Common myeloid progenitor, CD34-positive (primary cell): Measurements from ENCODE around the gene A3GALT2.

Experiments used
- CTCF ChIA-PET: fragments of 350-600 bp; sonication (Branson Sonifier 250); formaldehyde crosslinking; loops from one replicate; lab custom pipeline; 2021; ENCODE audit warnings: antibody characterized with exemption; lab: Charles Lee
- POLR2A ChIA-PET: fragments of 350-600 bp; sonication (Branson Sonifier 250); formaldehyde crosslinking; loops from one replicate; lab custom pipeline; 2021; ENCODE audit warnings: antibody characterized with exemption; lab: Charles Lee
- DNase-seq, 3 donors: peaks; one replicate each; pipeline versions ENCODE4 v3.0.0 to v3.0.0-alpha.2; 2013
- H3K27ac ChIP-seq, 2 experiments: 1 replicate in 1 of 2; 2 replicates in 1 of 2; pipeline ENCODE4 v1.7.0; 2013; ENCODE audit warnings: inconsistent platforms in 2 of 2, low read length in 2 of 2, mild to moderate bottlenecking in 2 of 2, low read depth in 1 of 2, moderate library complexity in 1 of 2; ENCODE audit not compliant: severe bottlenecking in 2 of 2, insufficient read depth in 1 of 2, poor library complexity in 1 of 2
- H3K27me3 ChIP-seq, 5 experiments: replicated peaks in 2 of 5; 1 replicate in 3 of 5; 2 replicates in 2 of 5; pipeline versions ENCODE4 v1.6.1 to v1.7.0; 2013; ENCODE audit warnings: low read length in 4 of 5, mild to moderate bottlenecking in 2 of 5, moderate library complexity in 2 of 5, inconsistent platforms in 1 of 5; ENCODE audit not compliant: insufficient read depth in 5 of 5, control insufficient read depth in 4 of 5
- H3K36me3 ChIP-seq, 4 experiments: 1 replicate in 2 of 4; 2 replicates in 2 of 4; pipeline versions ENCODE4 v1.6.1 to v1.7.0; 2013; ENCODE audit warnings: low read length in 3 of 4, control low read depth in 1 of 4, mild to moderate bottlenecking in 1 of 4; ENCODE audit not compliant: control insufficient read depth in 4 of 4, insufficient read depth in 4 of 4
- H3K4me1 ChIP-seq, 4 experiments: 1 replicate in 3 of 4; 2 replicates in 1 of 4; pipeline versions ENCODE4 v1.6.1 to v1.7.1; 2013; ENCODE audit warnings: low read length in 3 of 4, mild to moderate bottlenecking in 3 of 4, control low read depth in 1 of 4, inconsistent platforms in 1 of 4, moderate library complexity in 1 of 4; ENCODE audit not compliant: control insufficient read depth in 4 of 4, insufficient read depth in 4 of 4; ENCODE audit errors: control extremely low read depth in 1 of 4
- H3K4me3 ChIP-seq, 7 experiments: 1 replicate in 4 of 7; 2 replicates in 3 of 7; pipeline versions ENCODE4 v1.5.1 to v1.7.0; 2013; ENCODE audit warnings: mild to moderate bottlenecking in 7 of 7, low read length in 6 of 7, moderate library complexity in 6 of 7, inconsistent platforms in 2 of 7, low read depth in 2 of 7, control low read depth in 1 of 7; ENCODE audit not compliant: insufficient read depth in 4 of 7, control insufficient read depth in 1 of 7; ENCODE audit errors: extremely low read depth in 1 of 7
- H3K9me3 ChIP-seq, 5 experiments: 1 replicate in 4 of 5; 2 replicates in 1 of 5; pipeline versions ENCODE4 v1.6.1 to v1.7.1; 2013; ENCODE audit warnings: low read length in 4 of 5, mild to moderate bottlenecking in 2 of 5, inconsistent platforms in 1 of 5, low read depth in 1 of 5, moderate library complexity in 1 of 5; ENCODE audit not compliant: control insufficient read depth in 4 of 5, insufficient read depth in 2 of 5; ENCODE audit errors: control extremely low read depth in 1 of 5
- WGBS: methylation state at CpG from one replicate; pipeline ENCODE4 v1.1.5; 2013; ENCODE audit not compliant: insufficient coverage; 5-methylcytosine and 5-hydroxymethylcytosine counted together

The A3GALT2 gene

GRCh38 chr1:33271666-33272505, 49.0 kb downstream of the A3GALT2 start:
- peaks cover 0 to 2% (median 0%) of the 10 kb centered on the region in 4 experiments for H3K4me1 ChIP-seq
- peaks cover 9 to 61% (median 33%) of the 10 kb centered on the region in 4 experiments for H3K36me3 ChIP-seq
- POLR2A ChIA-PET = no interaction called here
- H3K27me3 ChIP-seq = no peaks in the 10 kb centered on the region
- 97% methylated on average over 10 of the region's 13 CpGs for WGBS
- CTCF ChIA-PET = interaction anchor here (1.0 to 1.4 kb wide), 2 partner anchors 24 to 36 kb away, joined by 3 to 4 read pairs; no protein-coding TSS in a partner anchor
- no peak overlapping the region for H3K4me3 ChIP-seq
- DNase-seq = no peak
- no peak overlapping the region for H3K27ac ChIP-seq
- H3K9me3 ChIP-seq = no peaks in the 10 kb centered on the region

DNA sequence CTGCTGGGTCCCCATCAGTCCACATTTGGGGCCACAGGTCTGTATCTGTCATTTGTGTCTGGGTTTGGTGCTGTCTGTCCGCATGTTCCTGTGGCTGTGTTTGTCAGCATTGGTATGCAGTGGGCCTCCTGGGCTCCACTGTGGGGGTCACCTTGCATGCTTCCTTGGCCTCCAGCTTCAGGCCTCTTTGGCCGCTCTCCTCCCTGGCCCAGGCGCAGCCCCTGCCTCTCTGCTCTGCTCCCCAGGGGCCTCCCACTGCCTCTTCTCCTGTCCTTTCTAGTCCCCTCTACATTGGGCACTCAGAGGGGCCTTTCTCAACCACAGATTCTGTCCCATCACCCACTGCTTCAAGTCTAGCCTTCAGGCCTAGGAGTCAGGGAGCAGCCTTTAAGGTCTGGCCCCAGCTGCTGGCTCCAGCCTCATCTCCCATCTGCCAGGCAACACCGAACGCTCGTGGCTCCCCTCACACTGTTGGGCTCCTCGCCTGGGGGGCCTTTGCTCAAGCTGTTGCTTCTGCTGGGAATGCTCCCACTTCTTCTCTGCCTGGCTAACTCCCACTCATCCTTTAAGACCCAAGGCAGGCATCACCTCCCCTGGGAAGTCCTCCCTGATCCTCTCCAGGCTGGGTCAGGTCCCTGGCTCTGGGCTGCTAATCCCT, 50.0 kb downstream of the A3GALT2 start:
- no peak overlapping the region for H3K27ac ChIP-seq
- CTCF ChIA-PET = interaction anchor here (0.6 to 1.4 kb wide), 3 partner anchors 14 to 37 kb away, joined by 3 to 4 read pairs (median 3); no protein-coding TSS in a partner anchor
- H3K9me3 ChIP-seq = no peaks in the 10 kb centered on the region
- peaks cover 5 to 55% (median 32%) of the 10 kb centered on the region in 4 experiments for H3K36me3 ChIP-seq
- POLR2A ChIA-PET = no interaction called here
- no peaks in the 10 kb centered on the region for H3K27me3 ChIP-seq
- peaks cover 0 to 2% (median 0%) of the 10 kb centered on the region in 4 experiments for H3K4me1 ChIP-seq
- DNase-seq = no peak
- no peak overlapping the region for H3K4me3 ChIP-seq
- WGBS = 98% methylated on average over 7 of the region's 7 CpGs

DNA sequence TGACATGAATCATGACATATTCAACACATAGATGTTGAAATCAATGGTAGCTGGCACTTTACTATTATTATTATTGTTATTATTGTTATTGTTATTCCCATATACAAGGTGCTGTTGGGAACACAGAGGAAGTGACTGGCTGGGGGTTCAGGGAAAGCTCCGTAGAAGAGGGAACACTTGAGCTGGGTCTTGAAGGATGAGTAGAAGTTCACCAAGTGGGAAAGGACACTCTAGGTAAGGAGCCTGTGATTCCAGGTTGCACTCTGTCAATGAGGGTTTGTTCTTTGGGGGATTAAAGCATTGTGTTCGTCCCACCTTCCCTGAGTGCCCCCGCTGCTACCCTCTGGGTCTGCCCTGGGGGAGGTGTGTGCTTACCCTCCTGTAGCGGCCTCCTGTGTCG, 50.5 kb downstream of the A3GALT2 start:
- WGBS = 84% methylated on average over 4 of the region's 5 CpGs
- Histone ChIP-seq H3K4me1 (peaks cover 0 to 2% (median 0%) of the 10 kb centered on the region in 4 experiments), H3K27me3 (no peaks in the 10 kb centered on the region), H3K4me3 (no peak overlapping the region), H3K9me3 (no peaks in the 10 kb centered on the region), H3K36me3 (peaks cover 4 to 50% (median 31%) of the 10 kb centered on the region in 4 experiments), H3K27ac (no peak overlapping the region)
- DNase-seq = no peak
- POLR2A ChIA-PET = no interaction called here
- CTCF ChIA-PET = interaction anchor here (0.6 kb wide), 1 partner anchor 13 kb away, joined by 3 read pairs; no protein-coding TSS in a partner anchor

GRCh38 chr1:33269621-33270020, 51.3 kb downstream of the A3GALT2 start:
- H3K27me3 ChIP-seq = no peaks in the 10 kb centered on the region
- 83% methylated on average over 3 of the region's 5 CpGs for WGBS
- ChIA-PET CTCF (interaction anchor here (1.2 to 2.1 kb wide), 2 partner anchors 12 to 27 kb away, joined by 3 to 5 read pairs; no protein-coding TSS in a partner anchor), POLR2A (interaction anchor here (1.2 kb wide), 1 partner anchor 17 kb away, joined by 3 read pairs; no protein-coding TSS in a partner anchor)
- H3K27ac ChIP-seq = no peak overlapping the region
- H3K4me3 ChIP-seq = no peak overlapping the region
- no peak for DNase-seq
- peaks cover 4 to 46% (median 29%) of the 10 kb centered on the region in 4 experiments for H3K36me3 ChIP-seq
- H3K9me3 ChIP-seq = no peaks in the 10 kb centered on the region
- peaks cover 0 to 2% (median 0%) of the 10 kb centered on the region in 4 experiments for H3K4me1 ChIP-seq

DNA sequence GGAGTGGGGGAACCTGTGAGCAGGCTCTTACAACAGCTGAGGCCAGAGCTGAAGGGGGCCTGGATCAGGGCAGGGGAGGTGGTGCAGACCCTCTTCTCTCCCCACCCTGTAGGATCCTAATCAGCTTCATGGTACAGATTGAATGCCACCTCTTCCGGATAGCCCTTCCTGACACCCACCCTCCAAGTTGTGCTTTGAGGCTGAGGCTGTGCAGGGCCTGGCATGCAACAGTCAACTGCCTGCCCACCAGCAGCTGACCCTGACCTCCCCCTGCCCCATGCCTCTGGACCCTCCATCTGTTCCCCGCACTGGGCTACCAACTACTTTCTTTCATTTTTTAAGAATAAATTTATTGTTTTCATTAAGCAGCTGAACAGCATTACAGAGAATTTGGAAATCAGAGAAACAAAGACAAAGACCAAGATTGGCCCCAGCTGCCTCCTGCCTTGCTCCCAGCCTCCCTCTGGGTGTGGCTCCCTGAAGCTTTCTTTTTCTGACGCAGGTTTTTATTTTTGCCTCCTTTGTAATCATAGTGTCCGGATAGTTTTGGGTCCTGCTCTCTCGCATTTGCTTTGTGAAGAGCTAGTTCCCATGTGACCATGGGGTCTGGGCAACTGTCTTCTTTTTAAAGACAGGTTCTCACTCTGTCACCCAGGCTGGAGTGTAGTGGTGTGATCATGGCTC, 51.8 kb downstream of the A3GALT2 start:
- Histone ChIP-seq H3K27ac (no peak overlapping the region), H3K4me3 (no peak overlapping the region), H3K9me3 (no peaks in the 10 kb centered on the region), H3K36me3 (peaks cover 2 to 43% (median 29%) of the 10 kb centered on the region in 4 experiments), H3K27me3 (no peaks in the 10 kb centered on the region), H3K4me1 (peaks cover 0 to 2% (median 0%) of the 10 kb centered on the region in 4 experiments)
- POLR2A ChIA-PET = interaction anchor here (1.2 kb wide), 1 partner anchor 17 kb away, joined by 3 read pairs; no protein-coding TSS in a partner anchor
- 100% methylated on average over 2 of the region's 5 CpGs for WGBS
- CTCF ChIA-PET = interaction anchor here (0.7 to 2.1 kb wide), 3 partner anchors 11 to 96 kb away, joined by 3 to 5 read pairs (median 3); no protein-coding TSS in a partner anchor
- DNase-seq = no peak

DNA sequence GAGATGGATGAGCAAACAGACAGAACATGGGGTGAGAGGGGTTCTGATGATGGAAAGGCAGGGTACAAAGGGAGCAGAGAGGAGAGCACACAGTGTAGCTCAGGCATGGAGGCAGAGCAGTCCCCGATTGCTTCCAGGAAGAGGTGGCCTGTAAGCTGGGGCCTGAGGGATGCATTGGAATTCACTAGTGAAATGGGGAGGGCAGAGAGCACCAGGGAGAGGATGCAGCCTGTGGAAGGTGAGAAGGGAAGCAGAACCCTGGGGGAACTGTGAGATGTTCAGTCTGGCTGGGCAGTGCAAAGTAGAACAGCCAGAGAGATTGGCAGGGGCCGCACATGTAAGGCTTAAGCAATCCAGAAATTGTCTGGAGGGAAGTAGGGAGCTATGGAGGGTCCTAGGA, 52.4 kb downstream of the A3GALT2 start:
- ChIA-PET CTCF (interaction anchor here (0.7 to 2.1 kb wide), 3 partner anchors 10 to 97 kb away, joined by 3 to 5 read pairs (median 3); no protein-coding TSS in a partner anchor), POLR2A (interaction anchor here (1.2 kb wide), 1 partner anchor 16 kb away, joined by 3 read pairs; no protein-coding TSS in a partner anchor)
- H3K27ac ChIP-seq = no peak overlapping the region
- 100% methylated on average over 2 of the region's 2 CpGs for WGBS
- no peaks in the 10 kb centered on the region for H3K9me3 ChIP-seq
- no peak overlapping the region for H3K4me3 ChIP-seq
- no peak for DNase-seq
- peaks cover 0 to 2% (median 0%) of the 10 kb centered on the region in 4 experiments for H3K4me1 ChIP-seq
- peaks cover 2 to 40% (median 27%) of the 10 kb centered on the region in 4 experiments for H3K36me3 ChIP-seq
- H3K27me3 ChIP-seq = no peaks in the 10 kb centered on the region
